HG03103 (cell line): ENCODE results near the gene NDOR1.
A peak's percentile ranks its signal among the peaks of the same experiment; 100 is the strongest.
"Not testable (repeated sequence)": the region's sequence is repeated elsewhere in the genome, so short reads cannot be mapped to it uniquely, and the experiment has no call there.

Experiments
- ATAC-seq: cut with Tn5 transposase; IDR thresholded peaks from one replicate; pipeline ENCODE4 v1.9.1; 2021; ENCODE audit warnings: low read depth; ENCODE audit not compliant: unreplicated experiment

The NDOR1 gene

DNA sequence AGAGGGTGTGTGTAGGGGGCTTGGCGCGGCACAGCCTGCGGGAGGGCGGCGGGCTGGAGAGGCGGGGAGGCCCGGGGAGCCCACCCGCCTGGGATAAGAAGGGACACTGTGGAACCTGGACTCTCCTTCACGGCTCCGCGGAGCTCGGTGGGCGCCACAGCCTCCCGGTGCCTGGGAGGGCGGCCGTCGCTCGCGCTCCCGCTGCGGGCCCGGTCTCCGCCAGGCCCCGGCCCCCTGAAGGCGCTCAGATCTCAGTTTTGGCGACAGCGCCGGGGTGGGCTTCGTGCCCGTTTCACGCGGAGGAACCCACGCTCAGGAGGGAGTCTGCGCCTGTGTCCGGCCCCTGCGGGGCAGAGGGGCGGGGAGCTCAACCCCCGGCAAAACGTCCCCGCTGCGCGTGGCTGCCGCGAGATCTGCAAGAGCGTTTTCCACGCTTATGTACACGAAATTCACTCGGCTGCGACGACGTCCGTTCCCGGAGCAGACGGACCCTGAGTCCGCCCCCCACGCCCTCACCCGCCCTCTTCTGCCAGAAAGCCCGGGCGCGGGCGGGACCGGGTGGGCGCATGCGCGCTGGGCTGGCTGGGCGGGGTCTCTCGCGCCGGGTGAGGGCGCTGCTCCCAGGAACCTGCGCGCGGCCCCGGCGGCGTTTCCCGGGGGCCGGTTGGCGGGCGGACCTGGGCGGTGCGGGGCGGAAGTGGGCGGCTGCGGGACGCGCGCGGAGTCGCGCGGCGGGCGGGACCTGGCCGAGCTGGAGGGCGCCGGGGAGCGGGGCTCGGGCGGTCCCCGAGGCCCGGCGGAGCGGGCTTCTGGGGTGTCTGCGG is 49.3 kb downstream of the NDOR1 start, which contains the start of gene NELFB:
NELFB (plus strand) TSS at position 704 of the 824 bp plus-strand sequence.
- peak; percentile 71 for ATAC-seq

GRCh38 chr9:137255448-137256114 is 50.1 kb downstream of the NDOR1 start:
- ATAC-seq, result peak; percentile 10

- ATAC-seq, result no peak
Observed at GRCh38 chr9:137256362-137256761, 50.9 kb downstream of the NDOR1 start.

GRCh38 chr9:137256856-137257255 is 51.4 kb downstream of the NDOR1 start:
- no peak for ATAC-seq

- not testable (repeated sequence) for ATAC-seq
Observed at GRCh38 chr9:137262173-137262908, 56.8 kb downstream of the NDOR1 start.

- ATAC-seq, result no peak
Observed at GRCh38 chr9:137262909-137263285, 57.4 kb downstream of the NDOR1 start.

- no peak for ATAC-seq
Observed at GRCh38 chr9:137263506-137263905, 58.0 kb downstream of the NDOR1 start.

DNA sequence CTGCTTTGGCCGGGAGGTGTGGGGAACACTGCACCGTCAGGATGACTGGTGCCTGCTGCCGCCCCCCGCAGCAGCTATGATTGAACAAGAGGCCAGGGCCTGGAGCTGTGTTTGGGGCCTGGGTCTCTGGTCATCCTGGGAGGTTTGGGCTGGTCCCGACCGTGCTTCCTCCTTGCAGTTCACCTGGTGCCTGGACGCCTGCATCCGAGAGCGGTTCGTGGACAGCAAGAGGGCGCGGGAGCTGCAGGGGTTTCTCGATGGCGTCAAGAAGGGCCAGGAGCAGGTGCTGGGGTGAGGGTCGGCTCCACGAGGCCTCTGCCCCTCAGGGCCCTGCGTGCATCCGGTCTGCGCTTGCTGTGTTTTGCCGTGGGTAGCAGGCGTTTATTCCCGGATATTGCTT is 58.6 kb downstream of the NDOR1 start:
- ATAC-seq, result no peak

DNA sequence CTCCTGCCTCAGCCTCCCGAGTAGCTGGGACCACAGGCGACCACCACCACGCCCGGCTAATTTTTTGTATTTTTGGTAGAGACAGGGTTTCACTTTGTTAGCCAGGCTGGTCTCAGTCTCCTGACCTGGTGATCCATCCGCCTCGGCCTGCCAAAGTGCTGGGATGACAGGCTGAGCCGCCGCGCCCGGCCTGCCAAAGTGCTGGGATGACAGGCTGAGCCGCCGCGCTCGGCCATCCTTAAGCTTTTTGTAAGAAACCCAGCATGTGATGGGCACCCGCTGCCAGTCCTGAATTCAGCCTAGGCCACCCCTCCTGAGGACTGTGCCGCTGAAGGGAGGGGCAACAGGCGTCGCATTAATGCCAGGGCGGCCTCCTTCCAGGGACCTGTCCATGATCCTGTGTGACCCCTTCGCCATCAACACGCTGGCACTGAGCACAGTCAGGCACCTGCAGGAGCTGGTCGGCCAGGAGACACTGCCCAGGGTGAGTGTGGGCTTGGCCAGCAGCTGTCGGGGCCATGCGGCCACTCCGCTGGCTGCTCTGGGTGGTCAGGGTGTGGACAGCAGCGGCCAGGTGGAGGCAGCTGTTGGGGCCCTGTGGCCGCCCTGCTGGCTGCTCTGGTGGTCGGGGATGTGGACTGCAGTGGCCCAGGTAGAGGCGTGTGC is 60.1 kb downstream of the NDOR1 start:
- ATAC-seq, result no peak

- ATAC-seq, result no peak
Observed at GRCh38 chr9:137266162-137266527, 60.6 kb downstream of the NDOR1 start.
